HEK293T (cell line): ENCODE data around the gene CDH13.

Experiments used
- ARNT ChIP-seq: fragments of 450-650 bp; IDR thresholded peaks from 2 replicates; pipeline ENCODE4 v1.6.1; 2017; ENCODE audit warnings: mild to moderate bottlenecking
- BHLHE40 ChIP-seq: fragments of 450-650 bp; IDR thresholded peaks from 2 replicates; pipeline ENCODE4 v1.6.1; 2016; ENCODE audit warnings: mild to moderate bottlenecking, moderate library complexity, borderline replicate concordance
- CTBP1 ChIP-seq: fragments of 450-650 bp; IDR thresholded peaks from 2 replicates; pipeline ENCODE4 v1.6.1; 2016; ENCODE audit warnings: borderline replicate concordance
- FOXA1 ChIP-seq: fragments of 450-650 bp; IDR thresholded peaks from 2 replicates; pipeline ENCODE4 v1.6.1; 2016; ENCODE audit warnings: mild to moderate bottlenecking
- FOXK2 ChIP-seq: fragments of 450-650 bp; IDR thresholded peaks from 2 replicates; pipeline ENCODE4 v1.6.1; 2016; ENCODE audit warnings: mild to moderate bottlenecking
- FOXM1 ChIP-seq: fragments of 450-650 bp; IDR thresholded peaks from 2 replicates; pipeline ENCODE4 v1.6.1; 2017; ENCODE audit warnings: mild to moderate bottlenecking, borderline replicate concordance
- HDGF ChIP-seq: fragments of 450-650 bp; IDR thresholded peaks from 2 replicates; pipeline ENCODE4 v1.6.1; 2017; ENCODE audit warnings: antibody characterized with exemption, borderline replicate concordance
- L3MBTL2 ChIP-seq: fragments of 450-650 bp; conservative IDR thresholded peaks from 2 replicates; pipeline ENCODE4 v1.6.1; 2016; ENCODE audit warnings: mild to moderate bottlenecking
- LEF1 ChIP-seq: fragments of 450-650 bp; IDR thresholded peaks from 2 replicates; pipeline ENCODE4 v1.6.1; 2017; ENCODE audit warnings: mild to moderate bottlenecking, borderline replicate concordance
- NFRKB ChIP-seq: fragments of 450-650 bp; IDR thresholded peaks from 2 replicates; pipeline ENCODE4 v1.6.1; 2016; ENCODE audit warnings: mild to moderate bottlenecking, moderate library complexity
- PKNOX1 ChIP-seq: fragments of 450-650 bp; IDR thresholded peaks from 2 replicates; pipeline ENCODE4 v1.6.1; 2016
- SUZ12 ChIP-seq: fragments of 450-650 bp; IDR thresholded peaks from 2 replicates; pipeline ENCODE4 v1.6.1; 2016; ENCODE audit warnings: mild to moderate bottlenecking
- TARDBP ChIP-seq: fragments of 450-650 bp; IDR thresholded peaks from 2 replicates; pipeline ENCODE4 v1.6.1; 2016
- ZNF384 ChIP-seq: fragments of 450-650 bp; IDR thresholded peaks from 2 replicates; pipeline ENCODE4 v1.6.1; 2016

- no peak for TF ChIP-seq L3MBTL2
- no peak for TF ChIP-seq HDGF
- no peak for TF ChIP-seq SUZ12
- TF ChIP-seq PKNOX1: no peak
- TF ChIP-seq LEF1: no peak
- no peak for TF ChIP-seq FOXA1
- no peak for TF ChIP-seq ZNF384
- no peak for TF ChIP-seq FOXK2
- TF ChIP-seq BHLHE40: no peak
- no peak for TF ChIP-seq FOXM1
- no peak for TF ChIP-seq TARDBP
- TF ChIP-seq CTBP1: no peak
- no peak for TF ChIP-seq ARNT
- no peak for TF ChIP-seq NFRKB
Observed at GRCh38 chr16:82846806-82847205, 220.0 kb downstream of the CDH13 start.
